ENCODE results near the gene MEIS2.

GRCh38 chr15:36941798-36942197 lies 158.6 kb downstream of the MEIS2 start:
- TF ChIP-seq POLR2A (IDR thresholded peaks at IDR 0.05) (no peak), CTCF (IDR thresholded peaks at IDR 0.05) (no peak)
